Measurements from ENCODE around the gene C1orf56.

- TF ChIP-seq CTCF (IDR thresholded peaks at IDR 0.05) = no peak
- TF ChIP-seq POLR2A (IDR thresholded peaks at IDR 0.05; ENCODE audit: low read depth) = no peak
- TF ChIP-seq POLR2AphosphoS5 (IDR thresholded peaks at IDR 0.05) = peak in 1 of 2 donors; percentile 21
- TF ChIP-seq EP300 (IDR thresholded peaks at IDR 0.05) = no peak
Observed at GRCh38 chr1:151049458-151049857, 1.9 kb downstream of the C1orf56 start.

Measured in esophagus muscularis mucosa (tissue), 4 donors.